HepG2 (cell line): ENCODE data around the gene NAALADL1. TPM values are rescaled to one million over a fixed set of nuclear protein-coding genes. Genes with fewer than 3 reads are reported as not detected.

Source experiments
- ARID2 ChIP-seq: sonication (generic); formaldehyde crosslinking; IDR thresholded peaks from 2 replicates; pipeline ENCODE4 v1.8.1; 2022; ENCODE audit warnings: mild to moderate bottlenecking, missing genetic modification reagents, borderline replicate concordance
- BORCS8-MEF2B ChIP-seq: sonication (generic); formaldehyde crosslinking; IDR thresholded peaks from 2 replicates; pipeline ENCODE4 v1.8.0; 2022; ENCODE audit warnings: mild to moderate bottlenecking, missing genetic modification reagents
- CHD2 ChIP-seq: IDR thresholded peaks from 2 replicates; pipeline ENCODE4 v1.6.1; 2011; ENCODE audit warnings: low read depth, low read length, improper control_type of control experiment
- ELF3 ChIP-seq: IDR thresholded peaks from 2 replicates; pipeline ENCODE4 v1.6.1; 2016; ENCODE audit warnings: missing genetic modification reagents, missing compliant biosample characterization
- GATAD2A ChIP-seq: IDR thresholded peaks from 2 replicates; pipeline ENCODE4 v1.6.1; 2016
- GZF1 ChIP-seq: sonication (generic); formaldehyde crosslinking; IDR thresholded peaks from 2 replicates; pipeline ENCODE4 v1.5.1; 2020; ENCODE audit warnings: mild to moderate bottlenecking, missing genetic modification reagents
- HOXA7 ChIP-seq: sonication (generic); formaldehyde crosslinking; IDR thresholded peaks from 2 replicates; pipeline ENCODE4 v1.8.1; 2022; ENCODE audit warnings: mild to moderate bottlenecking, missing genetic modification reagents, moderate library complexity
- MED1 ChIP-seq: sonication (generic); formaldehyde crosslinking; IDR thresholded peaks from 2 replicates; pipeline ENCODE4 v1.4.0; 2020; ENCODE audit warnings: missing genetic modification reagents
- NR2F2 ChIP-seq: IDR thresholded peaks from 2 replicates; pipeline ENCODE4 v1.6.1; 2012; ENCODE audit warnings: low read depth, inconsistent platforms, borderline replicate concordance
- POLR2AphosphoS5 ChIP-seq: IDR thresholded peaks from 2 replicates; pipeline ENCODE4 v1.6.1; 2012; ENCODE audit warnings: low read depth, low read length
- TCF7L2 ChIP-seq: IDR thresholded peaks from 2 replicates; pipeline ENCODE4 v1.6.1; 2011; ENCODE audit warnings: mild to moderate bottlenecking, low read depth, low read length, moderate library complexity
- TGIF2 ChIP-seq: IDR thresholded peaks from 2 replicates; pipeline ENCODE4 v1.6.1; 2016; ENCODE audit warnings: control low read depth, missing compliant biosample characterization
- ZFX ChIP-seq: sonication (generic); formaldehyde crosslinking; IDR thresholded peaks from 2 replicates; pipeline ENCODE4 v1.4.0; 2020; ENCODE audit warnings: mild to moderate bottlenecking, low read depth, missing genetic modification reagents, moderate library complexity
- ZMYM3 ChIP-seq: sonication (generic); formaldehyde crosslinking; IDR thresholded peaks from 2 replicates; pipeline ENCODE4 v1.5.1; 2020; ENCODE audit warnings: mild to moderate bottlenecking, missing genetic modification reagents
- ZMYM4 ChIP-seq: sonication (generic); formaldehyde crosslinking; IDR thresholded peaks from 2 replicates; pipeline ENCODE4 v1.8.1; 2023; ENCODE audit warnings: mild to moderate bottlenecking, missing genetic modification reagents
- ZNF446 ChIP-seq: sonication (generic); formaldehyde crosslinking; IDR thresholded peaks from 2 replicates; pipeline ENCODE4 v1.5.0; 2020; ENCODE audit warnings: mild to moderate bottlenecking, missing genetic modification reagents
- ZNF569 ChIP-seq: sonication (generic); formaldehyde crosslinking; IDR thresholded peaks from 2 replicates; pipeline ENCODE4 v1.5.0; 2020; ENCODE audit warnings: mild to moderate bottlenecking, missing genetic modification reagents, moderate library complexity, borderline replicate concordance
- ZNF768 ChIP-seq: sonication (generic); formaldehyde crosslinking; IDR thresholded peaks from 2 replicates; pipeline ENCODE4 v1.4.0; 2020; ENCODE audit warnings: missing genetic modification reagents
- ZNF773 ChIP-seq: sonication (generic); formaldehyde crosslinking; IDR thresholded peaks from 2 replicates; pipeline ENCODE4 v1.4.0; 2020; ENCODE audit warnings: missing genetic modification reagents, borderline replicate concordance
- ZSCAN9 ChIP-seq: IDR thresholded peaks from 2 replicates; pipeline ENCODE4 v1.6.1; 2016; ENCODE audit warnings: borderline replicate concordance
- polyA plus RNA-seq, 8 experiments: library from polyadenylated mRNA; depleted of rRNA in 3 of 8; stranded (reverse) in 7 of 8; unstranded in 1 of 8; fragments of >200 nt; fragmentation: Illumina TruSeq in 4 of 8; extraction: Trizol in 4 of 8; gene quantifications; 2 replicates each; pipeline versions ENCODE4 v1.2.1 to v1.2.3, GENCODE V29; 2011 to 2016; ENCODE audit warnings: low read depth in 4 of 8, missing spikeins in 1 of 8, mixed read lengths in 1 of 8; ENCODE audit not compliant: insufficient read depth in 1 of 8
- total RNA-seq, 5 experiments: library from RNA; depleted of rRNA; stranded (reverse); fragments of >200 nt; fragmentation: Illumina TruSeq; extraction: Trizol; gene quantifications; 2 replicates each; pipeline ENCODE4 v1.2.3, GENCODE V29; 2016; ENCODE audit warnings: low read depth in 1 of 5
- TF ChIP-seq, protein P1 (sequence below): sonication (generic); formaldehyde crosslinking; IDR thresholded peaks from 2 replicates; pipeline ENCODE4 v1.8.0; 2023; ENCODE audit warnings: mild to moderate bottlenecking, missing genetic modification reagents
- TF ChIP-seq, protein P2 (sequence below): sonication (generic); formaldehyde crosslinking; IDR thresholded peaks from 2 replicates; pipeline ENCODE4 v1.4.0; 2020; ENCODE audit warnings: mild to moderate bottlenecking, missing genetic modification reagents
- TF ChIP-seq, protein P3 (sequence below): sonication (generic); formaldehyde crosslinking; IDR thresholded peaks from 2 replicates; pipeline ENCODE4 v1.4.0; 2020; ENCODE audit warnings: mild to moderate bottlenecking, missing genetic modification reagents

Gene NAALADL1
- total and polyA plus RNA-seq, 2 of the 13 experiments (the other 11 are each of a cell fraction or from before 2014, with no cell fraction given), result 9.3 to 33.9 TPM

DNA sequence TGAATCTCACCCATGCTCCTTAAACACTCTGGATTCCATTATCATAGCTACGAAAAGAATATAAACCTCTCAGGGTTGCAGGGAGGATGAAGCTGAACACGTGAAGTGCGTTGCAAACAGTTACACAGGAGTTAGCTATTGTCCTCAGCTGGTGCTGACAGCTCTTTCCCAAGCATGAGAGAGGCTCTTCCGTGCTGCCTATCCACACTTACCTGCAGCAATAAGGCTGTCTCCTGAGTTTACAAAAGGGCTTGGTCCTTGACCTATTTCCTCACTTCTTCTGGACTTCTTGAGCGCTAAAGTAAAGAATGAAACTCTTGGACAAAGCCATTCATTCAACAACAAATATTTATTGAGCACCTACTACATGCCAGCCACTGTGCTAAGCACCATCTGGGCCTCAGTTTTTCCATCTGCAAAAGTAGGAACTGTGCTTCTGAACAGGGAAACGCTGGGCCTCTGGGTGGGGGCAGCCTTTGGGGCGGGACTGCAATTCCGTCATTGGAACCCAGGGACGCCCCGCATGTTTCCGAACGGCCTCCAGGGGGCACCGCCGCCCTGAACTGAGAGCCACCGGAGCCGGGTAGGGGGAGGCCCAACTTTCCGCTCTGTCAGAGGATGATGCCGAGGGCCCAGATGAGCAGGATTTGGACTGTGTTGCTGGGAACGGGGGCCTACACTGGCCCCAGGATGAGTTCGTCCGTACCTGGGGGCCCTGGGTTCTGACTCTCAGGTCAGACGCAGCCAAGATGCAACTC is 45.0 kb downstream of the NAALADL1 start (continued):
- TF ChIP-seq ARID2 (CRISPR knock-in tag) (peak; percentile 19; the same call in 1 of the 2 replicates), TCF7L2 (no peak), ZMYM4 (CRISPR knock-in tag) (0 out of 2 replicates have a peak, but pooled peaks have one; percentile 3), GATAD2A (CRISPR knock-in tag) (peak; percentile 40; the same call in 1 of the 2 replicates), ZNF446 (CRISPR knock-in tag) (0 out of 2 replicates have a peak, but pooled peaks have one; percentile 41), HOXA7 (CRISPR knock-in tag) (no peak), BORCS8-MEF2B (CRISPR knock-in tag) (0 out of 2 replicates have a peak, but pooled peaks have one; percentile 9), MED1 (0 out of 2 replicates have a peak, but pooled peaks have one; percentile 14), ELF3 (CRISPR knock-in tag) (peak; percentile 22; the same call in 1 of the 2 replicates), ZFX (CRISPR knock-in tag) (peak; percentile 64; the same call in 1 of the 2 replicates), GZF1 (CRISPR knock-in tag) (0 out of 2 replicates have a peak, but pooled peaks have one; percentile 47), CHD2 (no peak), ZNF569 (CRISPR knock-in tag) (0 out of 2 replicates have a peak, but pooled peaks have one; percentile 40), ZSCAN9 (0 out of 2 replicates have a peak, but pooled peaks have one; percentile 8), ZMYM3 (CRISPR knock-in tag) (peak; percentile 85), ZNF768 (CRISPR knock-in tag) (0 out of 2 replicates have a peak, but pooled peaks have one; percentile 25), ZNF773 (CRISPR knock-in tag) (no peak), NR2F2 (0 out of 2 replicates have a peak, but pooled peaks have one; percentile 37), POLR2AphosphoS5 (no peak; the same call in 1 of the 2 replicates), TGIF2 (CRISPR knock-in tag) (0 out of 2 replicates have a peak, but pooled peaks have one; percentile 8)
- TF ChIP-seq, protein P1, sequence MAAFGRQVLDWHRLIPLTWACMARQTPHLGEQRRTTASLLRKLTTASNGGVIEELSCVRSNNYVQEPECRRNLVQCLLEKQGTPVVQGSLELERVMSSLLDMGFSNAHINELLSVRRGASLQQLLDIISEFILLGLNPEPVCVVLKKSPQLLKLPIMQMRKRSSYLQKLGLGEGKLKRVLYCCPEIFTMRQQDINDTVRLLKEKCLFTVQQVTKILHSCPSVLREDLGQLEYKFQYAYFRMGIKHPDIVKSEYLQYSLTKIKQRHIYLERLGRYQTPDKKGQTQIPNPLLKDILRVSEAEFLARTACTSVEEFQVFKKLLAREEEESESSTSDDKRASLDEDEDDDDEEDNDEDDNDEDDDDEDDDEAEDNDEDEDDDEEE (CRISPR knock-in tag), result 0 out of 2 replicates have a peak, but pooled peaks have one; percentile 48
- TF ChIP-seq, protein P2, sequence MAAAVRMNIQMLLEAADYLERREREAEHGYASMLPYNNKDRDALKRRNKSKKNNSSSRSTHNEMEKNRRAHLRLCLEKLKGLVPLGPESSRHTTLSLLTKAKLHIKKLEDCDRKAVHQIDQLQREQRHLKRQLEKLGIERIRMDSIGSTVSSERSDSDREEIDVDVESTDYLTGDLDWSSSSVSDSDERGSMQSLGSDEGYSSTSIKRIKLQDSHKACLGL (CRISPR knock-in tag), result no peak; the same call in 1 of the 2 replicates
- TF ChIP-seq, protein P3, sequence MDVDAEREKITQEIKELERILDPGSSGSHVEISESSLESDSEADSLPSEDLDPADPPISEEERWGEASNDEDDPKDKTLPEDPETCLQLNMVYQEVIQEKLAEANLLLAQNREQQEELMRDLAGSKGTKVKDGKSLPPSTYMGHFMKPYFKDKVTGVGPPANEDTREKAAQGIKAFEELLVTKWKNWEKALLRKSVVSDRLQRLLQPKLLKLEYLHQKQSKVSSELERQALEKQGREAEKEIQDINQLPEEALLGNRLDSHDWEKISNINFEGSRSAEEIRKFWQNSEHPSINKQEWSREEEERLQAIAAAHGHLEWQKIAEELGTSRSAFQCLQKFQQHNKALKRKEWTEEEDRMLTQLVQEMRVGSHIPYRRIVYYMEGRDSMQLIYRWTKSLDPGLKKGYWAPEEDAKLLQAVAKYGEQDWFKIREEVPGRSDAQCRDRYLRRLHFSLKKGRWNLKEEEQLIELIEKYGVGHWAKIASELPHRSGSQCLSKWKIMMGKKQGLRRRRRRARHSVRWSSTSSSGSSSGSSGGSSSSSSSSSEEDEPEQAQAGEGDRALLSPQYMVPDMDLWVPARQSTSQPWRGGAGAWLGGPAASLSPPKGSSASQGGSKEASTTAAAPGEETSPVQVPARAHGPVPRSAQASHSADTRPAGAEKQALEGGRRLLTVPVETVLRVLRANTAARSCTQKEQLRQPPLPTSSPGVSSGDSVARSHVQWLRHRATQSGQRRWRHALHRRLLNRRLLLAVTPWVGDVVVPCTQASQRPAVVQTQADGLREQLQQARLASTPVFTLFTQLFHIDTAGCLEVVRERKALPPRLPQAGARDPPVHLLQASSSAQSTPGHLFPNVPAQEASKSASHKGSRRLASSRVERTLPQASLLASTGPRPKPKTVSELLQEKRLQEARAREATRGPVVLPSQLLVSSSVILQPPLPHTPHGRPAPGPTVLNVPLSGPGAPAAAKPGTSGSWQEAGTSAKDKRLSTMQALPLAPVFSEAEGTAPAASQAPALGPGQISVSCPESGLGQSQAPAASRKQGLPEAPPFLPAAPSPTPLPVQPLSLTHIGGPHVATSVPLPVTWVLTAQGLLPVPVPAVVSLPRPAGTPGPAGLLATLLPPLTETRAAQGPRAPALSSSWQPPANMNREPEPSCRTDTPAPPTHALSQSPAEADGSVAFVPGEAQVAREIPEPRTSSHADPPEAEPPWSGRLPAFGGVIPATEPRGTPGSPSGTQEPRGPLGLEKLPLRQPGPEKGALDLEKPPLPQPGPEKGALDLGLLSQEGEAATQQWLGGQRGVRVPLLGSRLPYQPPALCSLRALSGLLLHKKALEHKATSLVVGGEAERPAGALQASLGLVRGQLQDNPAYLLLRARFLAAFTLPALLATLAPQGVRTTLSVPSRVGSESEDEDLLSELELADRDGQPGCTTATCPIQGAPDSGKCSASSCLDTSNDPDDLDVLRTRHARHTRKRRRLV (CRISPR knock-in tag), result no peak
